ENCODE results near the gene FLVCR1.

The FLVCR1 gene

GRCh38 chr1:212918824-212919223 is 60.7 kb downstream of the FLVCR1 start:
- Histone ChIP-seq H3K4me1 (ENCODE audit: control insufficient read depth, insufficient read depth, low read length) (peaks cover 18% of the 10 kb centered on the region), H3K9ac (ENCODE audit: low read depth, low read length) (no peak overlapping the region), H3K36me3 (ENCODE audit: control insufficient read depth, insufficient read depth, low read length) (no peaks in the 10 kb centered on the region), H3K9me3 (ENCODE audit: control insufficient read depth, insufficient read depth, low read length) (no peaks in the 10 kb centered on the region), H3K27me3 (ENCODE audit: control insufficient read depth, insufficient read depth, low read length) (no peaks in the 10 kb centered on the region), H3K4me3 (ENCODE audit: low read depth, low read length) (no peak overlapping the region)

- Histone ChIP-seq H3K9ac (ENCODE audit: low read depth, low read length) (no peak overlapping the region), H3K36me3 (ENCODE audit: control insufficient read depth, insufficient read depth, low read length) (no peaks in the 10 kb centered on the region), H3K27me3 (ENCODE audit: control insufficient read depth, insufficient read depth, low read length) (no peaks in the 10 kb centered on the region), H3K4me3 (ENCODE audit: low read depth, low read length) (no peak overlapping the region), H3K4me1 (ENCODE audit: control insufficient read depth, insufficient read depth, low read length) (peaks cover 12% of the 10 kb centered on the region), H3K9me3 (ENCODE audit: control insufficient read depth, insufficient read depth, low read length) (no peaks in the 10 kb centered on the region)
These were observed 62.2 kb downstream of the FLVCR1 start for GRCh38 chr1:212920246-212920645.

GRCh38 chr1:212920896-212921295 is 62.8 kb downstream of the FLVCR1 start:
- H3K27me3 ChIP-seq (ENCODE audit: control insufficient read depth, insufficient read depth, low read length): no peaks in the 10 kb centered on the region
- no peaks in the 10 kb centered on the region for H3K9me3 ChIP-seq (ENCODE audit: control insufficient read depth, insufficient read depth, low read length)
- no peak overlapping the region for H3K9ac ChIP-seq (ENCODE audit: low read depth, low read length)
- no peak overlapping the region for H3K4me3 ChIP-seq (ENCODE audit: low read depth, low read length)
- H3K4me1 ChIP-seq (ENCODE audit: control insufficient read depth, insufficient read depth, low read length): peaks cover 8% of the 10 kb centered on the region
- no peaks in the 10 kb centered on the region for H3K36me3 ChIP-seq (ENCODE audit: control insufficient read depth, insufficient read depth, low read length)

GRCh38 chr1:212922016-212922415 is 63.9 kb downstream of the FLVCR1 start:
- Histone ChIP-seq H3K9ac (ENCODE audit: low read depth, low read length) (no peak overlapping the region), H3K36me3 (ENCODE audit: control insufficient read depth, insufficient read depth, low read length) (no peaks in the 10 kb centered on the region), H3K4me1 (ENCODE audit: control insufficient read depth, insufficient read depth, low read length) (peaks cover 4% of the 10 kb centered on the region), H3K27me3 (ENCODE audit: control insufficient read depth, insufficient read depth, low read length) (no peaks in the 10 kb centered on the region), H3K4me3 (ENCODE audit: low read depth, low read length) (no peak overlapping the region), H3K9me3 (ENCODE audit: control insufficient read depth, insufficient read depth, low read length) (no peaks in the 10 kb centered on the region)

GRCh38 chr1:212926372-212926771 is 68.3 kb downstream of the FLVCR1 start:
- H3K4me1 ChIP-seq (ENCODE audit: control insufficient read depth, insufficient read depth, low read length): peaks cover 16% of the 10 kb centered on the region
- no peak overlapping the region for H3K9ac ChIP-seq (ENCODE audit: low read depth, low read length)
- H3K27me3 ChIP-seq (ENCODE audit: control insufficient read depth, insufficient read depth, low read length): no peaks in the 10 kb centered on the region
- H3K9me3 ChIP-seq (ENCODE audit: control insufficient read depth, insufficient read depth, low read length): no peaks in the 10 kb centered on the region
- H3K4me3 ChIP-seq (ENCODE audit: low read depth, low read length): no peak overlapping the region
- H3K36me3 ChIP-seq (ENCODE audit: control insufficient read depth, insufficient read depth, low read length): no peaks in the 10 kb centered on the region

GRCh38 chr1:212928323-212929291 is 70.5 kb downstream of the FLVCR1 start:
- H3K4me3 ChIP-seq (ENCODE audit: low read depth, low read length): no peak overlapping the region
- no peaks in the 10 kb centered on the region for H3K27me3 ChIP-seq (ENCODE audit: control insufficient read depth, insufficient read depth, low read length)
- H3K9me3 ChIP-seq (ENCODE audit: control insufficient read depth, insufficient read depth, low read length): no peaks in the 10 kb centered on the region
- no peaks in the 10 kb centered on the region for H3K36me3 ChIP-seq (ENCODE audit: control insufficient read depth, insufficient read depth, low read length)
- H3K9ac ChIP-seq (ENCODE audit: low read depth, low read length): peak overlapping the region; percentile 61
- peaks cover 18% of the 10 kb centered on the region for H3K4me1 ChIP-seq (ENCODE audit: control insufficient read depth, insufficient read depth, low read length)

GRCh38 chr1:212930986-212931678 is 73.1 kb downstream of the FLVCR1 start:
- H3K4me3 ChIP-seq (ENCODE audit: low read depth, low read length): no peak overlapping the region
- no peak overlapping the region for H3K9ac ChIP-seq (ENCODE audit: low read depth, low read length)
- H3K27me3 ChIP-seq (ENCODE audit: control insufficient read depth, insufficient read depth, low read length): peaks cover 9% of the 10 kb centered on the region
- peaks cover 27% of the 10 kb centered on the region for H3K4me1 ChIP-seq (ENCODE audit: control insufficient read depth, insufficient read depth, low read length)
- H3K36me3 ChIP-seq (ENCODE audit: control insufficient read depth, insufficient read depth, low read length): no peaks in the 10 kb centered on the region
- no peaks in the 10 kb centered on the region for H3K9me3 ChIP-seq (ENCODE audit: control insufficient read depth, insufficient read depth, low read length)

GRCh38 chr1:212933815-212934471 is 75.9 kb downstream of the FLVCR1 start:
- Histone ChIP-seq H3K4me3 (ENCODE audit: low read depth, low read length) (no peak overlapping the region), H3K27me3 (ENCODE audit: control insufficient read depth, insufficient read depth, low read length) (peaks cover 9% of the 10 kb centered on the region), H3K36me3 (ENCODE audit: control insufficient read depth, insufficient read depth, low read length) (no peaks in the 10 kb centered on the region), H3K4me1 (ENCODE audit: control insufficient read depth, insufficient read depth, low read length) (peaks cover 15% of the 10 kb centered on the region), H3K9me3 (ENCODE audit: control insufficient read depth, insufficient read depth, low read length) (no peaks in the 10 kb centered on the region), H3K9ac (ENCODE audit: low read depth, low read length) (no peak overlapping the region)

- Histone ChIP-seq H3K9ac (ENCODE audit: low read depth, low read length) (no peak overlapping the region), H3K9me3 (ENCODE audit: control insufficient read depth, insufficient read depth, low read length) (no peaks in the 10 kb centered on the region), H3K4me3 (ENCODE audit: low read depth, low read length) (no peak overlapping the region), H3K27me3 (ENCODE audit: control insufficient read depth, insufficient read depth, low read length) (peaks cover 9% of the 10 kb centered on the region), H3K36me3 (ENCODE audit: control insufficient read depth, insufficient read depth, low read length) (no peaks in the 10 kb centered on the region), H3K4me1 (ENCODE audit: control insufficient read depth, insufficient read depth, low read length) (peaks cover 15% of the 10 kb centered on the region)
These were observed 77.4 kb downstream of the FLVCR1 start for GRCh38 chr1:212935387-212935981.

GRCh38 chr1:212937034-212937433 is 79.0 kb downstream of the FLVCR1 start:
- no peaks in the 10 kb centered on the region for H3K9me3 ChIP-seq (ENCODE audit: control insufficient read depth, insufficient read depth, low read length)
- H3K9ac ChIP-seq (ENCODE audit: low read depth, low read length): no peak overlapping the region
- H3K4me1 ChIP-seq (ENCODE audit: control insufficient read depth, insufficient read depth, low read length): peaks cover 11% of the 10 kb centered on the region
- H3K27me3 ChIP-seq (ENCODE audit: control insufficient read depth, insufficient read depth, low read length): peaks cover 9% of the 10 kb centered on the region
- H3K4me3 ChIP-seq (ENCODE audit: low read depth, low read length): no peak overlapping the region
- no peaks in the 10 kb centered on the region for H3K36me3 ChIP-seq (ENCODE audit: control insufficient read depth, insufficient read depth, low read length)

- H3K9ac ChIP-seq (ENCODE audit: low read depth, low read length): no peak overlapping the region
- peaks cover 6% of the 10 kb centered on the region for H3K4me1 ChIP-seq (ENCODE audit: control insufficient read depth, insufficient read depth, low read length)
- H3K36me3 ChIP-seq (ENCODE audit: control insufficient read depth, insufficient read depth, low read length): no peaks in the 10 kb centered on the region
- peaks cover 9% of the 10 kb centered on the region for H3K27me3 ChIP-seq (ENCODE audit: control insufficient read depth, insufficient read depth, low read length)
- no peaks in the 10 kb centered on the region for H3K9me3 ChIP-seq (ENCODE audit: control insufficient read depth, insufficient read depth, low read length)
- H3K4me3 ChIP-seq (ENCODE audit: low read depth, low read length): no peak overlapping the region
These were observed 80.8 kb downstream of the FLVCR1 start for GRCh38 chr1:212938846-212939245.
